Stimulated activated memory B cell treated with anti-CD40 and anti-IgM and Interleukin-4, amounts not matched to agents 10 μg/mL and 1 μg/mL and 100 μg/mL, for 72 hours (primary cell): ENCODE data around the gene TEX52.

Experiments
- ATAC-seq: fragments of 150-1000 bp; cut with Tn5 transposase; 2 replicates; pipeline ENCODE4 v1.10.0; 2021
- H3K27ac Mint-ChIP-seq: one replicate; pipeline ENCODE4 v1.8.0; 2022; ENCODE audit warnings: mild to moderate bottlenecking, mixed read lengths
- H3K27me3 Mint-ChIP-seq: one replicate; pipeline ENCODE4 v1.8.0; 2022; ENCODE audit warnings: mixed read lengths
- H3K36me3 Mint-ChIP-seq: one replicate; pipeline ENCODE4 v1.8.0; 2022; ENCODE audit warnings: mixed read lengths
- H3K4me1 Mint-ChIP-seq: one replicate; pipeline ENCODE4 v1.8.0; 2022; ENCODE audit warnings: mixed read lengths
- H3K4me3 Mint-ChIP-seq: one replicate; pipeline ENCODE4 v1.8.0; 2022; ENCODE audit warnings: mild to moderate bottlenecking, moderate library complexity, mixed read lengths
- H3K9me3 Mint-ChIP-seq: one replicate; pipeline ENCODE4 v1.8.0; 2022; ENCODE audit warnings: mixed read lengths

TEX52 gene

DNA sequence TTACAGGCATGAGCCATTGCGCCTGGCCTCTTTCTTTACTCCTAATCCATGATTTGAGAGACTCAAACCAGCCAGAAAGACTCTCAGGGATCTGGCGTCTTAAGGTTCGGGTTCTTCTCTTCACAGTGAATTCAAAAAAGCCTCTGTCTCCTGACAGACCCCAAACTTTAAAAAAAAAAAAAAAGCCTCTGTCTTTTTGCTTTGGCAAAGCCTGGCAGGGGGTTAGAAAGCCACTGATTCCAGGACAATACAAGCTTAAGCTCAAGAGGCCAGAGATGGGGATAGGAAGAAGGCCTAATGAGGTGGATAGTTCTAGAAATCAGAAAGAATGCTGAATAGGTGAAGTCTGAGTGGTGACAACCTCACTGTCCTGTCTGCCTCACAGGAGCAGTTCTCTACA is 30.8 kb downstream of the TEX52 start:
- no peak for ATAC-seq
- Mint-ChIP-seq H3K27me3 (no peaks in the 10 kb centered on the region), H3K36me3 (peaks cover 85% of the 10 kb centered on the region), H3K27ac (no peak overlapping the region), H3K4me3 (no peak overlapping the region), H3K9me3 (no peaks in the 10 kb centered on the region), H3K4me1 (no peaks in the 10 kb centered on the region)

DNA sequence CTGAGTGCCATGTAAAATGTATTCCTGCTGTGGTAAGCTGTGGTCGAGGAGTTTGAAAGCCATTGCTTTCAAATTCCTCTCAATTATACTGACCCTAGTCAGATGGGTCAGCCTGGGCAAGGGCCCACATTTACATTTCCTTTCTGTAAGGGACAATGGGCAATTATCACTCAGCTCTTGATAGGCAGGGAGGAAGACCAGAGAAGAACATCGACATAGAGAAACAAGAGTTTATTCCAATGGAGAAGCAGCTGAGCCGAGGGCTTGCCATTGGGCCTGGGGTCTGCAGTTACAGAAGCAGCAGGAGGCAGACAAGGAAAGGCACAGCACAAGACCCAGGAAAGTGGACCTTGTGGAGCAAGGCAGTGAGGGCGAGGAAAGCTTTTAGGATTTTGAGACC is 31.7 kb downstream of the TEX52 start:
- Mint-ChIP-seq H3K27me3 (no peaks in the 10 kb centered on the region), H3K27ac (no peak overlapping the region), H3K4me3 (no peak overlapping the region), H3K9me3 (no peaks in the 10 kb centered on the region), H3K36me3 (peaks cover 87% of the 10 kb centered on the region), H3K4me1 (no peaks in the 10 kb centered on the region)
- no peak for ATAC-seq

DNA sequence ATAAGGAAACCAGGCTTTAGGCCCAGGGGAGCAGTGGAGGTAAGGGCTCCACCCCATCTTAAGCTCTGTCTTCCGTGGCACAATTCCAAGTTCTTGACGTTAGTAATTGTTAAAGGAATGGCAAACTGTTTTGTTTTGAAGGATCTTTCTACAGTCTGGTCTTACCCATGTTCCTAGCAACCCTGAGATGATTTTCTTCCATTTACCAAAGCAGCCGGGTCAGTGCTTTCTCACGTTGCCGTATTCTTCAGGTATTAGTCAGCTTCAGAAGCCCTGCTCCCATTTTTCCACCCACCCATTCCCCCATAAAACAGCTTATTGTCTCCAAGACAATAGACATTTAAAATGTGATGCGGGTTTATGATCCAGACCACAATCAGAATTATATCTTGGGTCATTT is 32.3 kb downstream of the TEX52 start:
- Mint-ChIP-seq H3K4me3 (no peak overlapping the region), H3K27ac (no peak overlapping the region), H3K9me3 (no peaks in the 10 kb centered on the region), H3K27me3 (no peaks in the 10 kb centered on the region), H3K36me3 (peaks cover 91% of the 10 kb centered on the region), H3K4me1 (no peaks in the 10 kb centered on the region)
- no peak for ATAC-seq

DNA sequence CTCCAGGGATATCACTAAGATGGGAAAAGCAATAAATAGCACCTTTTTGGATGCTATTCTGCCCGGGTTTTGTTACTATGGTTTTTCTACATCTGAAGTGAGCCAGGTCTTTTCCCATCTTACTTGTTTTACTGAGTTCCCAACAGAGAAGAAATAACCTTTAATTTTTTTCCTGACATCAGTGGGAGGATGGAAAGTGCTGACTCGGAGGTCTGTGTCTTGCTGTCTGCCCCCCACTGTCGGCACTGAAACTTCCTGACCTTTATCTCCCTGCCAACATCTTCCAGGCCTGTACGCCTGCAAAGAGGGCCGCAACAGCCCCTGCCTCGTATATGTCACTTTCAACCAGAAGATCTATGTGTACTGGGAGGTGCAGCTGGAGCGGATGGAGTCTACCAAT is 33.4 kb downstream of the TEX52 start:
- Mint-ChIP-seq H3K4me1 (no peaks in the 10 kb centered on the region), H3K27ac (no peak overlapping the region), H3K27me3 (no peaks in the 10 kb centered on the region), H3K36me3 (peaks cover 83% of the 10 kb centered on the region), H3K4me3 (no peak overlapping the region), H3K9me3 (no peaks in the 10 kb centered on the region)
- no peak for ATAC-seq

DNA sequence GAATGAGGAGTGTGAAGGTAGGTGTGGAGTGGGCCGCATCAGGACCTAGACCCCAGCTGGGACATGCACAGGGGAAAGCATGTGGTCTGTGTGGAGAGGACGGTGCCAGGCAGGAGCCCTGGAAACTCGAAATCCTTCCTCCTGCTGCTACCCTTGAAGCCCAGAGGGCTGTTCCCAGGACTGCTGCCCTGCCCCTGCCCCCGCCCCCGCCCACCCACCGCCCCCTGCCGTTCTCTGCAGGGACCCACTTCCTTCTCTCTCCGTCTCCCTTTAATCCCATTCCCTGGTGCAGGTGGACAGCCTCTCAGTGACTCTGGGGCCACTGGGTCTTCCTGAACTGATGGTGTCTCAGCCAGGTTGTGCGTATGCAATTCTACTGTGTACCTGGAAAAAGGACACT is 36.4 kb downstream of the TEX52 start:
- no peak for ATAC-seq
- H3K9me3 Mint-ChIP-seq = no peaks in the 10 kb centered on the region
- H3K4me3 Mint-ChIP-seq = no peak overlapping the region
- H3K36me3 Mint-ChIP-seq = peaks cover 73% of the 10 kb centered on the region
- no peaks in the 10 kb centered on the region for H3K4me1 Mint-ChIP-seq
- H3K27ac Mint-ChIP-seq = no peak overlapping the region
- H3K27me3 Mint-ChIP-seq = no peaks in the 10 kb centered on the region

DNA sequence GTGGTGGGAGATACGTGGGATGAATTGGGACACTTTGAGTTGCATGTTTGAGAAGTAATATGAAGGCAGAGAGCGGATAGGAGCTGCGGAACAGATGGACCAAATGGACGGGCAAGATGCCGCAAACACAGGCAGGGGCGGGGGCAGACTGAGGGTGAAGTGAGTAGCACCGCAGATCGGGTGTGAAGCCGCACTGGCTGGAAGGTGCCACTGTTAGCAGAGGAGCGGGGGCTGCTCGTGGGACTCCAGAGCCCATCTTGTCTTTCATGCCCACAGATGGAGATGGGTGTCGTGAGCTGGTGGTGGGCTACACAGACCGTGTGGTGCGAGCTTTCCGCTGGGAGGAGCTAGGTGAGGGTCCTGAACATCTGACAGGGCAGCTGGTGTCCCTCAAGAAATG is 37.0 kb downstream of the TEX52 start:
- Mint-ChIP-seq H3K36me3 (peaks cover 67% of the 10 kb centered on the region), H3K4me1 (peaks cover 1% of the 10 kb centered on the region), H3K27me3 (no peaks in the 10 kb centered on the region), H3K9me3 (no peaks in the 10 kb centered on the region), H3K27ac (no peak overlapping the region), H3K4me3 (no peak overlapping the region)
- ATAC-seq = no peak

DNA sequence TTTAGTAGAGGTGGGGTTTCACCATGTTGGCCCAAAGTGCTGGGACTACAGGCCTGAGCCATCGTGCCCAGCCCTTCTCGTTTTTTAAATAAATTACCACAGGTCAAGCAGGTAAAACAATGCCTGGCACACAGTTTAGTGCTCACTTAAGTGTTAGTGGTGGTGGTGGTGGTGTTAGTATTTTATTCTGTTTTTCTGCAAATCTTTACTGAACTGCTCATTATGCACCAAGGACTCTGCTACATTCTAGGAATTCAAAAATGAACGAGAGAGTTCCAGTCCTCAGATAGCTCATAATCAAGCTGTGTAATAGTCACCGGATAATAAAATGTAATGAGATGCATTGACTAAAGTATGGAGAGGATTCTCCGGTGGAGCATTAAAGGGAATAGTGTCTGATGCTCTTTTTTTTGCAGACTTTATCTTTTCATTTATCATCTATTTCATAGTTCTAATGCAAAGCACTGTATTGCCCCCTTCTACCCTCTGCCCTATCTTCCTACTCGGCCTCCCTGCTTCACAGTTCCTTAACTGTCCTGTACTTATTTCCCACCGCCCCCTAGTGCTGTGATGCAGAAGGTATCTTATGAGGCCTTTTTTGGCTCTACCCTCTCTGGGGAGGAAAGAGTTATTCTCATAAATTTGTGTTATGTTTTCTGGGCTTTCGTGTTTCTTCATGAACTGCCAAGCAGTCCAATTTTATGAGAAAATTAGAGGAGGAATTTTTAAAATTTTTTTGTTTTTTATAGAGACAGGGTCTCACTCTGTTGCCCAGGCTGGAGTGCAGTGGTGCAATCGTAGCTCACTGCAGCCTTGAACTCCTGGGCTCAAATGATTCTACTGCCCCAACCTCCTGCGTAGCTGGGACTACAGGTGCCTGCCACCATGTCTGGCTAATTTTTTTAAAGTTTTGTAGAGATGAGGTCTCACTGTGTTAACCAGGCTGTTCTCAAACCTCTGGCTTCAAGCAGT is 43.3 kb downstream of the TEX52 start:
- no peaks in the 10 kb centered on the region for H3K27me3 Mint-ChIP-seq
- peak; percentile 54 for ATAC-seq
- H3K4me1 Mint-ChIP-seq = peaks cover 20% of the 10 kb centered on the region
- no peaks in the 10 kb centered on the region for H3K9me3 Mint-ChIP-seq
- H3K27ac Mint-ChIP-seq = peak overlapping the region; percentile 95
- H3K4me3 Mint-ChIP-seq = peak overlapping the region; percentile 100
- H3K36me3 Mint-ChIP-seq = peaks cover 17% of the 10 kb centered on the region

DNA sequence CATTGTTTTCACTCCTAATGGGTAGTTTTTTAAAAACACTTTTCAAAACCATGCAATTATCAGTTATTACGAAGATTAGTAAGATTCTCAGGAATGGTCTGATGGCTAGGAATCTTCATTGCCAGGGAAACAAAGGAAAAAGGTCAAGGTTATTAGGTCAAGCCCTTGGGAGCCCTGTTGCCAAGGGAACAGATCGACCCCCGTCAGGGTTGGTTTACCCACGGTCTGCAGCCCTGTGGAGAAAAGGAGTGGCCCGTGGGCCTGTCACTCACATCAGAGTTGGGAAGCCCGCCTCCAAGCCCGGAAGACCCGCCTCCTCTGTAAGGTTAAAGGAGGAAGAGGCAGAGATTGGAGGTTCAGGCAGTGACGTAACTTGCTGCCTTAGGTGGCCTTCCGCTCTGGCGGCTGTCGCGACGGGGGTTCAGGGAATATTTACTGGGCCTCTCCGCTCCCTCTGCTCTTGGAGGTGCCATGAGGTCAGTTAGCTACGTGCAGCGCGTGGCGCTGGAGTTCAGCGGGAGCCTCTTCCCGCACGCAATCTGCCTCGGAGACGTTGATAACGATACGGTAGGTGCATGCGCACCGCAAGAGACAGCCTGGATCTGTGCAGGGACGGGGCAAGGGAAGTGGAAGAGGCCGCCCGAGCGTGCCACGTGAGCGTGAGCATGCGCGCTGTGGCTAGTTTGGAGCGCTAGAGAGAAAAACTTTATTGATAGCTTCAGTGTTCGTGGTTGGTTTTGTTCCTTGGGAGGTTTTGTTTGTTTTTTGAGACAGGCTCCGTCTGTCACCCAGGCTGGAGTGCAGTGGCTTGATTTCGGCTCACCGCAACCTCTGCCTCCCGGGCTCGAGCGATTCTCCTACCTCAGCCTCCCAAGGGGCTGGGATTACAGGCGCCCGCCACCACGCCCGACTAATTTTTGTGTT is 44.3 kb downstream of the TEX52 start, which contains the start of gene ITFG2:
ITFG2 (plus strand) TSS at position 379 of the 924 bp plus-strand sequence; CDS start at position 472, 93 bp downstream.
- Mint-ChIP-seq H3K9me3 (no peaks in the 10 kb centered on the region), H3K27me3 (no peaks in the 10 kb centered on the region), H3K36me3 (peaks cover 8% of the 10 kb centered on the region), H3K27ac (peak within 1 kb of the TSS; percentile 95), H3K4me1 (peaks cover 20% of the 10 kb centered on the region), H3K4me3 (peak within 1 kb of the TSS; percentile 100)
- ATAC-seq = peak; percentile 99

DNA sequence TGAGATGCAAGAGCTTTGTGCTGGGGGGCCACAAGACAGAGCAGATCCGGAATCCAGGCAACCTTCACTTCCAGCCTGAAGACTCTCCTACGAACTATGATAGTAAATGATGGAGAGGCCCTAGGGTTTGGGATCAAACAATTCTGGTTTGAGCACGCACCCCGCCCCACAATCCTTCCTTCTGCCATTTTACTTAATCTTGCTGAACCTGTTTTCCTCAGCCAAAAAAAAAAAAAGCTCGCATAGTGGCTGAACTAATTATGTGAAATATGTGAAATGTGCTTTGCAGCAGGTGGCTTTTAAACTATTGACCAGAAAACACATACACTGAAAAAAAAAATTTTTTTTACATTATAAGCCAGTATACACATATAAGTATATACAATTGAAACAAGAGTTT is 45.0 kb downstream of the TEX52 start:
- ATAC-seq = no peak
- H3K36me3 Mint-ChIP-seq = peaks cover under 1% of the 10 kb centered on the region
- peak overlapping the region; percentile 100 for H3K4me3 Mint-ChIP-seq
- no peaks in the 10 kb centered on the region for H3K9me3 Mint-ChIP-seq
- H3K27me3 Mint-ChIP-seq = no peaks in the 10 kb centered on the region
- H3K27ac Mint-ChIP-seq = peak overlapping the region; percentile 95
- peaks cover 20% of the 10 kb centered on the region for H3K4me1 Mint-ChIP-seq

DNA sequence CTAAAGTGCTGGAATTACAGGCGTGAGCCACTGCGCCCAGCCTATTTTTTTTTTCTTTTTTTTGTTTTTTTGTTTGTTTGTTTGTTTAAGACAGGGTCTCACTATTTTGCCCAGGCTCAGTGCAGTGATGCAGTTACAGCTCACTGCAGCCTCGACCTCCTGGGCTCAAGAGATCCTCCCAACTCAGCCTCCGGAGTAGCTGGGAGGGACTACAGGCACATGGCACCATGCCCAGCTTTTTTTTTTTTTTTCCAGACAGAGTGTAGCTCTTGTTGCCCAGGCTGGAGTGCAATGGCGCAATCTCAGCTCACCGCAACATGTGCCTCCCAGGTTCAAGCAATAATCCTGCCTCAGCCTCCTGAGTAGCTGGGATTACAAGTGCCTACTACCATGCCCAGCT is 50.1 kb downstream of the TEX52 start:
- Mint-ChIP-seq H3K4me1 (peaks cover 31% of the 10 kb centered on the region), H3K27me3 (no peaks in the 10 kb centered on the region), H3K27ac (no peak overlapping the region), H3K36me3 (peaks cover 34% of the 10 kb centered on the region), H3K9me3 (no peaks in the 10 kb centered on the region), H3K4me3 (no peak overlapping the region)
- no peak for ATAC-seq

DNA sequence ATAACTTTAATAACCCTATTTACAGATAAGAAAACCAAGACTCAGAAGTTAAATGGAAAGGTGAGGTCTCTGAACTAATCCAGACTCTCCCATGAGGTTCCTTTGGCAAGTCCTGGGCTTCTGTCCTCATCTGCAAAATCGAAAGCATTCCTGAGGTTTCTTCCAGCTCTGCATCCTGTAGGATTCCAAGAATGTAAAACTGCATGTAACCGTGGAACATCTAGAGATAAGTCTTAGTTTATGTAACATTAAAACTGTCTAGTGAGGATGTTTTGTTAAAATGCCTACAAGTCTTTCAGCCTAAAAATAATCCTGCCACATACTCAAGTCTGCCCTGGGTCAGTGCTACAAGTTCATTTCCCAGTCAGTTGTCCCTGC is 51.7 kb downstream of the TEX52 start:
- no peaks in the 10 kb centered on the region for H3K27me3 Mint-ChIP-seq
- H3K36me3 Mint-ChIP-seq = peaks cover 50% of the 10 kb centered on the region
- no peak overlapping the region for H3K4me3 Mint-ChIP-seq
- H3K9me3 Mint-ChIP-seq = no peaks in the 10 kb centered on the region
- peak overlapping the region; percentile 70 for H3K27ac Mint-ChIP-seq
- peaks cover 25% of the 10 kb centered on the region for H3K4me1 Mint-ChIP-seq
- no peak for ATAC-seq

DNA sequence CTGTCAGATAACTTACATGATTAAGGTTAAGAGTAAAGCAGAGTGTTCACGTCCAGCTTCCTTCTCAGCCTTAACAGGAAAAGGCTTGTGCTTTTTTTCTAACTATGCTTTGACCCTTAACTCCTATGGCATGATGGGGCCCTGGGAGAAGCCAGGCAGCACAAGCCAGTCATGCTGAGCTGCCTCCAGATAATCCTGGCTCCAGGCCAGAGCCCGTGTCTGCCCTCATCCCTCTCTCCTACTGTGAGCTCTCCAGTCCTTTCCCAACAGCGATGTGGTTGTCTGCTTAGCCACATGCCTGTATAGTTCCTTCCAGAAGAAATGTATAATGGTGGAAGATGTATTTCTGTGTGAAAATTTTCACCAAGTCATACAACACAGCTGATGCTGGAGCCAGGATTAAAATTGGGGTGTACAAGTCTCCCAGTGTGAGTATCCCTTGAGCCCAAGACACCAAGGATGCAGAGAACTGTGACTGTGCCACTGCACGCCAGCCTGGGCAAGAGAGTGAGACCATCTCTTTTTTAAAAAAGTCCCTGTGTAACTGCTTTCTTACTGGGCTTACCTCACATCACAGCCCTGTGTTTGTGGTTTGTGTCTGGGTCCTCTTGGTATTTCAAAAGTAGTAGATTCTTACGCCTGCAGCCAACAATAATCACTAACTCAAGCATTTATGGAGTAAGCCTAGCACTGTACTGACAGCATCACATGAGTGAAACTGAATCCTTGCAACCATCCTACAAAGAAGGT is 52.3 kb downstream of the TEX52 start:
- ATAC-seq = peak; percentile 34
- Mint-ChIP-seq H3K36me3 (peaks cover 55% of the 10 kb centered on the region), H3K4me1 (peaks cover 25% of the 10 kb centered on the region), H3K27me3 (no peaks in the 10 kb centered on the region), H3K4me3 (no peak overlapping the region), H3K27ac (peak overlapping the region; percentile 70), H3K9me3 (no peaks in the 10 kb centered on the region)

DNA sequence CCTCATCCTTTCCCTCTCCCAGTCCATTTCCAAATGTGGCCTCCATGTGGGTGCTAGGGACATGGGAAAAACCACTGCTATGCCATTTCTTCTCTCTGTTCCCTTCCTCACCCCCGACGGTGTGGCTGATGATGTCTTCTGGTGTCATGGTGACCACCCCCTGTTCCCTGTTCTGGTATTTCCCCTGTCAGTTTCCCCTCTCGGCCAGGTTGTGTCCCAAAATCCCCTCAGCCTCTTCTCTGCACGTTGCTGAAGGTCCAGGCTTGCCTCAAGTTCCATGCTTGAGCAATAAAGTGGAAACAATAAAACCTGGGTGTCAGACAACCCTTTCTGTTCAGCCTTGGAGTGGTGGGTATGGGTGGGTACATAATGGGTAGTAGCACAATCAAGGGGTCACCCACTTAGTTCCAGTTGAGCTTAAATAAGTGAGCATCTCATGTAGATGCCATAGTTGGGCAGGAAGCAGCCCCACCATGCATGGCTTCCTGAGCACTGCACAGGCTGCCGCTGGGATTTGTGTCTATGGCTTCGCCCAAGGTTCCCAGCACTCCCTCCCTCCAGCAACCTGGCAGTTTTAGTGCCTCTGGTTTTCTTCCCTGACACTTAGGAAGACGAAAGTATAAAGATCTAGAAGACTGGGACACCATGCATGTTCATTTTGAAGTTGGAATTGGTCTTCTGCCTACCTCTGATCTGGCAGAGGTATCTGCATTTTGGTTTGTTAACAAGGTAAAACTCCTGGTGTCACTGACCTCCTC is 53.0 kb downstream of the TEX52 start:
- Mint-ChIP-seq H3K4me1 (peaks cover 25% of the 10 kb centered on the region), H3K27ac (peak overlapping the region; percentile 70), H3K36me3 (peaks cover 63% of the 10 kb centered on the region), H3K9me3 (no peaks in the 10 kb centered on the region), H3K4me3 (peak overlapping the region; percentile 8), H3K27me3 (no peaks in the 10 kb centered on the region)
- ATAC-seq = peak; percentile 68

DNA sequence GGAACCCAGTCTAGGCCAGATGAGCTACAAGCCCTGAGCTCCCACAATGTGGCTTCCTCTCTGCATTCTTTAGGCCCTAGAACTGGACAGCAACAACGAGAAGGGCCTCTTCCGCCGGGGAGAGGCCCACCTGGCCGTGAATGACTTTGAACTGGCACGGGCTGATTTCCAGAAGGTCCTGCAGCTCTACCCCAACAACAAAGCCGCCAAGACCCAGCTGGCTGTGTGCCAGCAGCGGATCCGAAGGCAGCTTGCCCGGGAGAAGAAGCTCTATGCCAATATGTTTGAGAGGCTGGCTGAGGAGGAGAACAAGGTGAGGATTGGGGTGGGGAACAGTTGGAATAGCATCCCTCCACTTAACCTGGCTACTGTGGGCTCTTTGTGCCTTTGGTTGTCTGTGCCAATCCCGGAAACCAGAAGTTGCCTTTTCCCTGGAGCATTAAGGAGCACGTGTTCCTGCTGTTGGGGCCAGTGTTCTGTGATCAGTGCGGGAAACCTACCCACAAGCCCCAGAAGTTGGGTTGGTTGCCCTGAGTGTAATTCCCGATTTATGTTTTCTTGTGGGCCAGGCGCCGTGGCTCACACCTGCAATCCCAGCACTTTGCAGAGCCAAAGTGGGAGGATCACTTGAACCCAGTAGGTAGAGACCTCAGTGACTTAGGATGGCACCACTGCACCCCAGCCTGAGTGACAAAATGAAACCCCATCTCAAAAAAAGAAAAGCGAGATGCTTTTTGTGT is 55.6 kb downstream of the TEX52 start:
- Mint-ChIP-seq H3K27ac (peak overlapping the region; percentile 49), H3K4me3 (no peak overlapping the region), H3K27me3 (no peaks in the 10 kb centered on the region), H3K36me3 (peaks cover 80% of the 10 kb centered on the region), H3K4me1 (peaks cover 44% of the 10 kb centered on the region), H3K9me3 (no peaks in the 10 kb centered on the region)
- no peak for ATAC-seq
